ENCODE measurements around the gene TCAF1.
"Not testable (repeated sequence)": the region's sequence is repeated elsewhere in the genome, so short reads cannot be mapped to it uniquely, and the experiment has no call there.

Gene TCAF1

DNA sequence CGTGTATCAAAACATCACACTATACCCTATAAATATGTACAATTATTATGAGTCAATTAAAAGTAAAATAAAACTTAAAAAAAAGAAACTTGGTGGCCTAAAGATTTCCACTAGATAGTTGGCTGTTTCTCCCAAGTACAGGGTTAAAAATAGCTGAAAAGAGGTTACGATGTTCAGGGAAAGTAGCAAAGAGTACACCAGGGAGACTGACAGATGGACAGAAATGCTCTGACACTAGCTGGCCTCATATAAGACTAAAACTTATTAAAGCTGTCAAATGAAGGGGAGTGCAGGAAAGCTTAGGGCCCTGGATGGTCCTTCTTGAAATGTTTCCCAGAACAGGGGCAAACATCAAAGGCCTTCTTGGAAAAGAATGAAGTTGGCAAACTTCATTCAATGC is 51.3 kb downstream of the TCAF1 start:
- DNase-seq = no peak

DNA sequence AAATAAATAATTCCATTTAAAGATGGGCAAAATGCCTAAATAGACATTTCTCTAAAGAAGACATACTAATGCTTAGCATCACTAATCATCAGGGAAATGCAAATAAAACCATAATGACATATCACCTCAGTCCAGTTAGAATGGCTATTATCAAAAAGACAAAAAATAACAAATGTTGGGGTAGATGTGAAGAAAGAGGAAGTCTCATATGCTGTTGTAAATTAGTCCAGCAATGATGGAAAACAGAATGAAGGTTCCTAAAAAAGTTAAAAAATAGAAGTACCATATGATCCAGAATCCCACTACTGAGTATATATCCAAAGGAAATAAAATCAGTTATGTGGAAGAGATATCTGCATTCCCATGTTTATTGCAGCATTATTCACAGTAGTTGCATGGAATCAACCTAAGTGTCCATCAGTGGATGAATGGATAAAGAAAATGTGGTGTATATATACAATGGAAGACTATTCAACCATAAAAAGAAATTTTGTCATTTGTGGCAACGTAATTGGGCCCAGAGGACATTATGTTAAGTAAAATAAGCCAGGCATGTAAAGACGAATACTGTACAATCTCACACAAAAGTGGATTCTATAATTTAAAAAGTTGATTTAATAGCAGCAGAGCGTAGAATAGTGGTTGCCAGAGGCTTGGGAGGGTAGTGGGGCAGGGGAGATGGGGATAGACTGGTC is 52.0 kb downstream of the TCAF1 start:
- DNase-seq = no peak

GRCh38 chr7:143848192-143848591 is 53.8 kb downstream of the TCAF1 start:
- DNase-seq = no peak

- no peak for DNase-seq
Observed at GRCh38 chr7:143846692-143847091, 55.3 kb downstream of the TCAF1 start.

DNA sequence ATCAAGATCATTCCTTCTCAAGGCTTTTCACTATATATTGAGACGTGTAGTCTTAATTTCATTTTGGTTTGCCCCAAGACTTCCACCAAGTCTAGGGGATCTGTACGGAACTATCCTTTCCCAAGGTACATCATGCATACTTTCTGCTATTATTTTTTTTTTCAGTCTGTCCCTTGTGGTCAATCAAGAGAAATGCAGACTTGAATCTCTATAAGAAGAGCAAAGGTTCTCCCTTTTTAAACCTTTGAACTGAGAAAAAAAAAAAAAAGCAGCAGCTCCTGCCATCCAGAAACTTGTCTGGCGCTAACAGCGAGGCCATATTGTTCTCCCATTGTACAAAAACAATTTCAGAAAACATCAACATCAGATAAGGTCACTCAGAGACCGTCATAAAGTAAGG is 60.3 kb downstream of the TCAF1 start:
- peak in 1 of 2 experiments; percentile 28 for DNase-seq

- DNase-seq = not testable (repeated sequence)
Observed at GRCh38 chr7:143840062-143840461, 61.9 kb downstream of the TCAF1 start.

DNA sequence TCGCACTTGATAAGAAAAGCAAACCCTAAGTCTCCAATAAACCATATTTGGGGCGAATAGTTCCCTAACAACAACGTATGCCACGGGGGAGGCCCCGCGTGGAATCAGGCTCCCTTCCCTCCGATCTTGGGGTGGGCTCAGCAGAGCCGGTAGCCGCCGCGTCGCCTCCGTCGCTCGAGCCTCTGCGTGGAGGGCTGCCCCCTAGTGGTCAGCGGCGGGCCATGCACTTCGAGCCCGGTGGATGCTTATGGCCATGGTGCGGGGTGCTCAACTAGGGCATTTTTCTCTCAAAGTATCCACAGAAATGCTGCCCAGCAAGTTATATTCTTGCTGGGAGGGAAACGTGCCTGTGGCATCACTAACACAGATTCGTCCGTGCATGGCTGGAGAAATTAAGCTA is 64.8 kb downstream of the TCAF1 start:
- DNase-seq = not testable (repeated sequence)

- peak; percentile 21 to 76 for DNase-seq
Observed at GRCh38 chr7:143836622-143837021, 65.4 kb downstream of the TCAF1 start.

DNA sequence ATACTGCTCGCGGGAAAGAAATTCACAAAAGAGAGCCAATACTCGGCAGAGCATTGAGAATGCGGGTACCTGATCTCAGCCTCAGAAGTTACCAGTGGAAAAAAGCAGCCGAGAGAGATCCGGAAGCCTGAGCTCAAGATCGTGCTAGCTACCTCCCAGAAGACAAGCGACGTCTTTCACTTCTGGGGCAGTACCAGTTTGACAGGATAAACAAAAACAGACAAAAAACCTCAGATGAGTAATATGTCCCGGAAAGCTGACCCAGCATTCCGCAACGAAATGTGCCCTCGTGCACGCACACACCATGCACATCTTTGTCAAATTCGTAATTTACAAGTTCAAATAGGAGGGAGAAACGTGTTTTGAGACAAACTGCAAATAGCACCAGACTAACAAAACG is 65.9 kb downstream of the TCAF1 start:
- not testable (repeated sequence) for DNase-seq

DNA sequence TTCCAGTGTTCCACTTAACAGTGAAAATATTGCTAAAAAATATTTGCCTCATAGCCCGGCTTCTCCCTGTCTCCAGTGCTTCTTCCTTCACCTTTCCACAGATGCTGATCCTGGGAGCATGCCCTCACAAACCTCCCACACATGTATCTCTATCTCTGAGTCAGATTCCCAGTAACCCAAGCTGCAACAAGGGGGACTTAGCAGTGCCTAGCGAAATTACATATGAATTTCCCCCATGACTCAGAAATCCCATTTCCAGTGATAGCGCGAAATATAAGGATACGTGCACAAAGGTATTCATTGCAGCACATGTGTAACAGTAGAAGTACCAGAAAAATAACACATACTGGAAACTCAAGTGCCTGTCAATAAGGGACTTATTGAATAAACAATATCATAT is 75.4 kb downstream of the TCAF1 start:
- DNase-seq = not testable (repeated sequence)

DNA sequence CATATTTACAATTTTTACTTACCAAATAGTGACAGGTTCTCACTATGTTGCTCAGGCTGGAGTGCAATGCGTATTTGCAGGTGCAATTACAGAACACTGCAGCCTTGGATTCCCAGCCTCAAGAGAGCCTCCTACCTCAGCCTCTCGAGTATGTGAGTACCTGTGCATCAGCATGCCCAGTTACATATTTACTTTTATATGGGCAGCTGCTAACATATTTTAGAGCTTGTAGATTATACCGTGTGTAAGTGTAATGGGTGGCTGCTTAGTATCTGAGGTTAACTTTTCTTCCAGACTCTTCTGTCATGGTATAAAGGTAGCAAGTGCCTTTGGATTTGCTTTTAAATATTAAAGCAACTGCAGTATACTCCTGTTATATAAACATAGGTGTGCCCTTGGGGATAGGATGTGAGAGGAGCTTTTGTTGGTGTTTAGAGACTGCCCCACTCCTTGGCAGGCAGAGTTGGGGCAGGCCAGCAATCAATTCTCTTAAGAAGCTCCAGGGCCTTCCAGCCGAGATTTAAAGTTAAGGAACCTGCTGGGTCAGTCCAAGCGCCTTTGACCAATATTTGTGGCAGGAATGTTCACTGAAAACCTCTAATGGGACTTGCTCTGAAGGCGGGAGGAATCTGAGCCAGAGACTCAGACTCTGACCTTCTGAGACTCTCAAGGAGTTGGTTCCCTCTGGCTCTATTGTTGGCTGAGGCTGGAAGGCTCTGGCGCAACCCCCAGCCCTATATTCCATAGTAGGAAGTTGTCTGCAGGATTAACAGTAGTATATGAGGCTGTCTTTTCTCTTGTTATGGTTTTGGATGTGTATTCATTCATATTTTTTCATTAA is 77.5 kb downstream of the TCAF1 start:
- not testable (repeated sequence) for DNase-seq

GRCh38 chr7:143823634-143824294 is 78.2 kb downstream of the TCAF1 start:
- DNase-seq = peak; percentile 0 to 33

GRCh38 chr7:143821392-143822277 is 80.3 kb downstream of the TCAF1 start:
- not testable (repeated sequence) for DNase-seq

- DNase-seq = not testable (repeated sequence)
Observed at GRCh38 chr7:143817873-143818272, 84.1 kb downstream of the TCAF1 start.

DNA sequence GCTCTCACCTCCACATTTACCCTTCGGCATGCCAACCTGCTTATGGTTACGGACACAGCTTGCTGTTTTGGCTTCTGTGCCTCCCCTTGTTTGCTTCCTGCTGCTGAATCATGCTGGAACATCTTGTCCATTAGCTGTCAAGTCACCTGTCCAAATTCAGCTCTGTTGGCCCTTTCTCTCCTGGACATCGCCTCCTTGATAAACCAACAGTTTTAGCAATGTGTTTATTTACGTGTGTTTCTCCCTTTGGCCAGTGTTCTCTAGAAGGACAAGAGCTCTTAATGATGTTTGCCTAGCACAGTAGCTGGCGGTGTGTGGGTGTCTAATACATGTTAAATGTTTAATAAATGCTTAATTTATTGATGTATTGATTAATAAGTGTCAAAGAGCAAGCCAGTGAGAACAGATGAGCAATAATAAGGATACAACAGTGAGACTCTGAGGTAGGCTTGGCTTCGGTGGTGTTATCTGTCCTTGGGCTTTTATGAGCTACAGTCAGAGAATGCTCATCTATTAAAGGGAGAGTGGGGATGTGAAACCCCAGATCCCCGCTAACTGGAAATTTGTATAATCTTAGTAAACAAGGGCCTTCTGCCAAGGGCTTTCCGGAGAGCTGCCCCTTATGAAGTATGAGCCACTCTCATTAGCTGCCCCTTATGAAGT is 85.4 kb downstream of the TCAF1 start:
- not testable (repeated sequence) for DNase-seq

- not testable (repeated sequence) for DNase-seq
Observed at GRCh38 chr7:143810639-143811038, 91.3 kb downstream of the TCAF1 start.

- DNase-seq = not testable (repeated sequence)
Observed at GRCh38 chr7:143806664-143807071, 95.3 kb downstream of the TCAF1 start.

Measured in SW 1271 (cell line).